ENCODE results near the gene B4GALT1. TPM values are rescaled to one million over a fixed set of nuclear protein-coding genes. Genes with fewer than 3 reads are reported as not detected.

B4GALT1 gene
- total RNA-seq, 1 donor from 2014 or later, result 115 TPM

Other genes starting within 250 kb of the B4GALT1 start
- 17.6 TPM for gene APTX, start 165.7 kb downstream of the B4GALT1 start, total RNA-seq
- gene DNAJA1, start 142.1 kb downstream of the B4GALT1 start, total RNA-seq, result 112 TPM
- 17.6 TPM for gene SMU1, start 90.7 kb downstream of the B4GALT1 start, total RNA-seq
- gene SPINK4, start 72.8 kb upstream of the B4GALT1 start, total RNA-seq, result not detected
- gene BAG1, start 97.4 kb upstream of the B4GALT1 start, total RNA-seq, result 131 TPM
- gene CHMP5, start 97.7 kb upstream of the B4GALT1 start, total RNA-seq, result 52.0 TPM
- gene NFX1, start 123.2 kb upstream of the B4GALT1 start, total RNA-seq, result 39.1 TPM
- gene AQP7, start 235.2 kb upstream of the B4GALT1 start, total RNA-seq, result 323 TPM